Ovary (tissue), 3 donors: Measurements from ENCODE around the gene PDSS2.

Source experiments
- CTCF ChIP-seq, 3 donors: fragments of 450-650 bp in 2 of 3; fragments of 200-600 bp in 1 of 3; IDR thresholded peaks; one replicate each; pipeline versions ENCODE4 v1.5.1 to v1.8.0; 2016 to 2022; ENCODE audit warnings: antibody characterized with exemption in 3 of 3, mild to moderate bottlenecking in 1 of 3
- EP300 ChIP-seq: sonication (generic); formaldehyde crosslinking; IDR thresholded peaks from one replicate; pipeline ENCODE4 v1.6.1; 2017; ENCODE audit warnings: antibody characterized with exemption
- POLR2A ChIP-seq: fragments of 450-650 bp; IDR thresholded peaks from one replicate; pipeline ENCODE4 v1.6.1; 2017; ENCODE audit warnings: antibody characterized with exemption, mild to moderate bottlenecking, moderate library complexity
- donor health status: DM: no; HTN: no; CAD: no.

GRCh38 chr6:107374264-107374663, 85.1 kb downstream of the PDSS2 start:
- TF ChIP-seq CTCF (IDR thresholded peaks at IDR 0.05) (no peak), POLR2A (no peak), EP300 (no peak)
